Left lung (tissue), 14 donors: Measurements from ENCODE around the gene NPY2R. TPM values are rescaled to one million over a fixed set of nuclear protein-coding genes. Genes with fewer than 3 reads are reported as not detected.

ENCODE experiments used
- ATAC-seq: fragments of 200-7000 bp; cut with Tn5 transposase; one replicate; pipeline ENCODE4 v1.9.1; 2020; ENCODE audit warnings: moderate library complexity
- DNase-seq, 4 donors: peaks; one replicate each; pipeline ENCODE4 v3.0.0-alpha.2; 2013 to 2020
- H3K27ac ChIP-seq, 2 donors: fragments of 200-600 bp; sonication (generic) in 1 of 2; one replicate each; pipeline versions ENCODE4 v1.5.0 to v1.8.0; 2020 to 2021
- H3K27me3 ChIP-seq, 2 donors: fragments of 200-600 bp; sonication (generic) in 1 of 2; one replicate each; pipeline versions ENCODE4 v1.5.0 to v1.8.0; 2020 to 2021
- H3K36me3 ChIP-seq, 2 donors: fragments of 200-600 bp; sonication (generic) in 1 of 2; one replicate each; pipeline versions ENCODE4 v1.5.0 to v1.8.0; 2020 to 2021
- H3K4me1 ChIP-seq, 2 donors: fragments of 200-600 bp; one replicate each; pipeline ENCODE4 v1.8.0; 2021
- H3K4me3 ChIP-seq, 2 donors: fragments of 200-600 bp; sonication (generic) in 1 of 2; one replicate each; pipeline versions ENCODE4 v1.5.0 to v1.8.0; 2020 to 2021; ENCODE audit warnings: mild to moderate bottlenecking in 1 of 2
- H3K9me3 ChIP-seq, 2 donors: fragments of 200-600 bp; sonication (generic) in 1 of 2; one replicate each; pipeline versions ENCODE4 v1.5.0 to v1.8.0; 2020 to 2021
- intact Hi-C, 2 donors: fragments of 100-400 bp; cut with DNase I; formaldehyde crosslinking; loops; one replicate each; pipeline versions ENCODE4 v1.11.2 to v1.14.2; 2022
- long read RNA-seq, 12 donors: library from polyadenylated mRNA in 2 of 12; unstranded in 2 of 12; transcript quantifications; one replicate each; pipeline ENCODE4 v2.0.0 and lab custom pipeline, GENCODE V29; 2019 to 2026
- polyA plus RNA-seq, 6 donors: library from polyadenylated mRNA; unstranded; fragments of 120-200 nt; gene quantifications; one replicate each; pipeline ENCODE4 v1.2.1, GENCODE V29; 2013; ENCODE audit not compliant: insufficient read length in 6 of 6
- total RNA-seq, 2 donors: library from RNA; stranded (reverse); fragmentation: NEBNext Ultra II Directional; extraction: Animal tissue kit (Norgen Biotek cat#: 25700); gene quantifications; one replicate each; pipeline ENCODE4 v1.2.1, GENCODE V29; 2021
- TF ChIP-seq, protein P1 (sequence below), 2 donors: fragments of 200-600 bp; sonication (generic) in 1 of 2; IDR thresholded peaks; one replicate each; pipeline versions ENCODE4 v1.5.0 to v1.8.0; 2021; ENCODE audit warnings: antibody characterized with exemption in 2 of 2
- donor health status: DM: no; HTN: yes; CAD: no.
- donor health status: DM: no; HTN: no; CAD: no.

Gene NPY2R, protein sequence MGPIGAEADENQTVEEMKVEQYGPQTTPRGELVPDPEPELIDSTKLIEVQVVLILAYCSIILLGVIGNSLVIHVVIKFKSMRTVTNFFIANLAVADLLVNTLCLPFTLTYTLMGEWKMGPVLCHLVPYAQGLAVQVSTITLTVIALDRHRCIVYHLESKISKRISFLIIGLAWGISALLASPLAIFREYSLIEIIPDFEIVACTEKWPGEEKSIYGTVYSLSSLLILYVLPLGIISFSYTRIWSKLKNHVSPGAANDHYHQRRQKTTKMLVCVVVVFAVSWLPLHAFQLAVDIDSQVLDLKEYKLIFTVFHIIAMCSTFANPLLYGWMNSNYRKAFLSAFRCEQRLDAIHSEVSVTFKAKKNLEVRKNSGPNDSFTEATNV
- under 1 TPM in 1 of 2 donors, not detected in 1; 0.13 TPM for total RNA-seq
- polyA plus RNA-seq: under 1 TPM in 3 of 6 donors, not detected in 3; 0.08 to 0.14 (median 0.10) TPM
- long read RNA-seq, donor 1: 0 reads
- long read RNA-seq, donor 2: 0 reads
- long read RNA-seq, donor 3: 0 reads
- long read RNA-seq, donor 4: 0 reads
- long read RNA-seq, donor 5: 0 reads
- long read RNA-seq, donor 6: 0 reads
- long read RNA-seq, donor 7: 0 reads
- long read RNA-seq, donor 8: 0 reads
- long read RNA-seq, donor 9: 0 reads
- long read RNA-seq, donor 10: 0 reads
- long read RNA-seq, donor 11, partial matches to known transcripts: 0 of 1 reads
- long read RNA-seq, donor 11, other reads (novel, unspliced or antisense): 0 of 1 reads
- long read RNA-seq, donor 12: 0 reads

DNA sequence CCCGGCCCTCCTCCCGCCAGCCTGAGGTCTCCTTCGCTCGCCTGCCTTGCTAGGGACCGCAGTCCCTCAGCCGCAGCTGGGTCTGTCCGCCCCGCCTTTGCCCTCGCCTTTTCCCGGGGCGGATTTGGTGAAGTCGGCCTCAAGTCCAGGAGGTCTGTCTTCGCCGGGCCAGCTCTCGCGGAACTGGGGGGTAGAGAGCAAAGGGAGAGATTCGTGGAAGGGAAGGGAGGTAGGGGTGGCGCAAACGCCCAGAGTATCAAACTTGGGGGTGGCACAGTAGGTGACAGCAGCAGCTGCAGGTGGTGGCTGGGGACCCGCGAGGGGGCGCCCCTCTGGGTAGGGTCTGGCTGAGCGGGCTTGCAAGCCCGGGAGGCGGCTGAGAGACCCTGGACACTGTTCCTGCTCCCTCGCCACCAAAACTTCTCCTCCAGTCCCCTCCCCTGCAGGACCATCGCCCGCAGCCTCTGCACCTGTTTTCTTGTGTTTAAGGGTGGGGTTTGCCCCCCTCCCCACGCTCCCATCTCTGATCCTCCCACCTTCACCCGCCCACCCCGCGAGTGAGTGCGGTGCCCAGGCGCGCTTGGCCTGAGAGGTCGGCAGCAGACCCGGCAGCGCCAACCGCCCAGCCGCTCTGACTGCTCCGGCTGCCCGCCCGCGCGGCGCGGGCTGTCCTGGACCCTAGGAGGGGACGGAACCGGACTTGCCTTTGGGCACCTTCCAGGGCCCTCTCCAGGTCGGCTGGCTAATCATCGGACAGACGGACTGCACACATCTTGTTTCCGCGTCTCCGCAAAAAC, at the start of gene NPY2R:
NPY2R (plus strand) TSS at position 379 of the 797 bp plus-strand sequence. CDS start 5,304 bp downstream, outside the sequence.
- Histone ChIP-seq H3K27ac (no peak within 1 kb of the TSS), H3K27me3 (peaks cover 32 to 47% of the 10 kb centered on the region in 2 donors), H3K36me3 (no peaks in the 10 kb centered on the region), H3K9me3 (no peaks in the 10 kb centered on the region), H3K4me3 (no peak within 1 kb of the TSS), H3K4me1 (peaks cover 0 to 4% of the 10 kb centered on the region in 2 donors)
- peak in 2 of 4 donors; percentile 10 to 71 for DNase-seq
- intact Hi-C loops: no loop called here
- TF ChIP-seq, protein P1, sequence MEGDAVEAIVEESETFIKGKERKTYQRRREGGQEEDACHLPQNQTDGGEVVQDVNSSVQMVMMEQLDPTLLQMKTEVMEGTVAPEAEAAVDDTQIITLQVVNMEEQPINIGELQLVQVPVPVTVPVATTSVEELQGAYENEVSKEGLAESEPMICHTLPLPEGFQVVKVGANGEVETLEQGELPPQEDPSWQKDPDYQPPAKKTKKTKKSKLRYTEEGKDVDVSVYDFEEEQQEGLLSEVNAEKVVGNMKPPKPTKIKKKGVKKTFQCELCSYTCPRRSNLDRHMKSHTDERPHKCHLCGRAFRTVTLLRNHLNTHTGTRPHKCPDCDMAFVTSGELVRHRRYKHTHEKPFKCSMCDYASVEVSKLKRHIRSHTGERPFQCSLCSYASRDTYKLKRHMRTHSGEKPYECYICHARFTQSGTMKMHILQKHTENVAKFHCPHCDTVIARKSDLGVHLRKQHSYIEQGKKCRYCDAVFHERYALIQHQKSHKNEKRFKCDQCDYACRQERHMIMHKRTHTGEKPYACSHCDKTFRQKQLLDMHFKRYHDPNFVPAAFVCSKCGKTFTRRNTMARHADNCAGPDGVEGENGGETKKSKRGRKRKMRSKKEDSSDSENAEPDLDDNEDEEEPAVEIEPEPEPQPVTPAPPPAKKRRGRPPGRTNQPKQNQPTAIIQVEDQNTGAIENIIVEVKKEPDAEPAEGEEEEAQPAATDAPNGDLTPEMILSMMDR (IDR thresholded peaks at IDR 0.05): no peak
- ATAC-seq: peak; percentile 58

DNA sequence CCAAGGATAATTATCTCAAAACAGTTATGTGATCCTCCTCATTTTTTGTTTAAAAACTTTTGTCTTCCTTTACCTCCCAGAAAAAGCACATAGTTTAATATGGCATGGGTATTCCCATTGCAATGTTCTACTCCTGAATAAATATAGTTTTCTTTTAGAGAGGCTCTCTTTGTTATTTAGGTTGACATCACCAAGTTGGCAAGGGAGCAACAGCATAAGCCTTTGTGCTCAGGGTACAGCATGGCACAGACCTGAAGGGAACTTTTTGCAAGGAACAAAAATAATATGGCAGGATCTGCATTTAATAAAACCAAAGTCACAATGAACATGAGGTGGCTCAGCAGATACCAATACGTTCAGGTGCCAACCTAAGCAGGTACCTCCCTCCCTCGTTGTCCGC, 47.1 kb upstream of the NPY2R start:
- intact Hi-C loops: no loop called here
- TF ChIP-seq, protein P1 (IDR thresholded peaks at IDR 0.05): no peak
- H3K27ac ChIP-seq: no peak overlapping the region
- no peaks in the 10 kb centered on the region for H3K4me1 ChIP-seq
- H3K27me3 ChIP-seq: no peaks in the 10 kb centered on the region
- H3K9me3 ChIP-seq: no peaks in the 10 kb centered on the region
- H3K4me3 ChIP-seq: no peak overlapping the region
- H3K36me3 ChIP-seq: no peaks in the 10 kb centered on the region
- no peak for DNase-seq
- no peak for ATAC-seq

DNA sequence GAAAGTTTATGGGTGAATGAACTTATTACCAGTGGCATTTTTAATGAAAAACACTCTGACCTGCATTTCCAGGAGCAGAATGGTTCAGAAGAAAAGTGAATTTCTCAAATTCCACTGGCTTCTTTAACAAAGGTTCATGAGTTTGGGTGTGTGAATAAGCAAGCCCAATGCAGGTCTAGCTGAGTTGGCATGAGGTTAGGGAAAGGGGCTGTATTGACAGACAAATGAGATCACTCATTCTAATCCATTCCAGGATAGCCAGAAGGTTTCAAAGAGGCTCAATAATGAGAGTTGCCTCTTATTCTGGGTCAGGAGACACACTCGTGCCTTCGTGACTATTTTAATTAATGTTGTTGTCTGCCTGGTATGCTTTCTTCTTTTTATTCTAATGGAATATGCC, 43.7 kb upstream of the NPY2R start:
- Histone ChIP-seq H3K36me3 (no peaks in the 10 kb centered on the region), H3K27me3 (no peaks in the 10 kb centered on the region), H3K4me3 (no peak overlapping the region), H3K9me3 (no peaks in the 10 kb centered on the region), H3K4me1 (no peaks in the 10 kb centered on the region), H3K27ac (no peak overlapping the region)
- DNase-seq: no peak
- TF ChIP-seq, protein P1 (IDR thresholded peaks at IDR 0.05): no peak
- intact Hi-C loops: no loop called here
- no peak for ATAC-seq

DNA sequence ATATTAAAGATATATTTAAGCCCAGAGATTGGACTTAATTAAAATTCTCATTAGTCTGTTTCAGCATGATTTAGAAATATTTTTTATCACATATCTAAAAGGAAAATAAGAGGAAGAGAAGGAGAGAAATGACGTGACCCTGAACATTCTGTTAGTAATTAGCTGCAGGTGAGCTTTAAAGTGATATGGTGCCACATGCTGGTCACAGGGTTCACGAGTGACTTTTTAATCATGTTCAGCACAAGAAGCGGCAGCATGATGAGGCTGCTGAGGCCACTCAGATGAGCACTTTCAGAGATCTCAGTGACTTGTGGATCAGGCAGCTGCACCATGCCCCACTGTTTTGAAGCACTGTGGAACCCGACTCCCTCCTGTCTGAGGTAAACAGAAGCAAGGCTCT, 37.9 kb upstream of the NPY2R start:
- no peaks in the 10 kb centered on the region for H3K36me3 ChIP-seq
- no peaks in the 10 kb centered on the region for H3K4me1 ChIP-seq
- DNase-seq: no peak
- intact Hi-C loops: no loop called here
- H3K9me3 ChIP-seq: no peaks in the 10 kb centered on the region
- no peak for ATAC-seq
- no peak overlapping the region for H3K4me3 ChIP-seq
- TF ChIP-seq, protein P1 (IDR thresholded peaks at IDR 0.05): no peak
- H3K27ac ChIP-seq: no peak overlapping the region
- no peaks in the 10 kb centered on the region for H3K27me3 ChIP-seq
